ENCODE data around the gene KCNK6.
"Not testable (repeated sequence)": the region's sequence is repeated elsewhere in the genome, so short reads cannot be mapped to it uniquely, and the experiment has no call there.

KCNK6 gene

DNA sequence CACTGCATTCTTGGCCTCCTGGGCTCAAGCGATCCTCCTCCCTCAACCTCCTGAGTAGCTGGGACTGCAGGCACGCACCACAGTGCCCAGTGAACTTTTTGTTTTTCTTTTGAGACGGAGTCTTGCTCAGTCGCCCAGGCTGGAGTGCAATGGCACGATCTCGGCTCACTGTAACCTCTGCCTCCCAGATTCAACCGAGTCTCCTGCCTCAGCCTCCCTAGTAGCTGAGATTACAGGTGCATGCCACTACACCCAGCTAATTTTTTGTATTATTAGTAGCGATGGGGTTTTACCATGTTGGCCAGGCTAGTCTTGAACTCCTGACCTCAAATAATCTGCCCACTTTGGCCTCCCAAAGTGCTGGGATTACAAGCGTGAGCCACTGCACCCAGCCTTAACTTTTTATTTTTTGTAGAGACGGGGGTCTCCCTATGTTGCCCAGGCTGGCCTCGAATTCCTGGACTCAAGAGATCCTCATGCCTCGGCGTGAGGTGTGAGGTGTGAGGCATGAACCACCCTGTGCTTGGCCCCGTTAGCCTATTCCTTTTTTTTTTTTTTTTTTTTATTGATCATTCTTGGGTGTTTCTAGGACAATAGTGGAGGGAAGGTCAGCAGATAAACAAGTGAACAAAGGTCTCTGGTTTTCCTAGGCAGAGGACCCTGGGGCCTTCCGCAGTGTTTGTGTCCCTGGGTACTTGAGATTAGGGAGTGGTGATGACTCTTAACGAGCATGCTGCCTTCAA lies 43.5 kb downstream of the KCNK6 start:
- not testable (repeated sequence) for DNase-seq

GRCh38 chr19:38367041-38367440 lies 47.4 kb downstream of the KCNK6 start:
- no peak for DNase-seq

- DNase-seq, result no peak
Observed at GRCh38 chr19:38369584-38369983, 49.9 kb downstream of the KCNK6 start.

- DNase-seq, result no peak
Observed at GRCh38 chr19:38370299-38370698, 50.7 kb downstream of the KCNK6 start.

- DNase-seq, result no peak
Observed at GRCh38 chr19:38371081-38371480, 51.4 kb downstream of the KCNK6 start.

- DNase-seq, result no peak
Observed at GRCh38 chr19:38373907-38374331, 54.3 kb downstream of the KCNK6 start.

GRCh38 chr19:38374332-38375097 lies 54.9 kb downstream of the KCNK6 start, which contains the start of gene PSMD8:
Gene PSMD8 (plus strand): TSS chr19:38374571. CDS start chr19:38374602, 31 bp downstream.
- DNase-seq, result peak; percentile 100

GRCh38 chr19:38375098-38375493 lies 55.5 kb downstream of the KCNK6 start:
- no peak for DNase-seq

- DNase-seq, result no peak
Observed at GRCh38 chr19:38375748-38376147, 56.1 kb downstream of the KCNK6 start.

DNA sequence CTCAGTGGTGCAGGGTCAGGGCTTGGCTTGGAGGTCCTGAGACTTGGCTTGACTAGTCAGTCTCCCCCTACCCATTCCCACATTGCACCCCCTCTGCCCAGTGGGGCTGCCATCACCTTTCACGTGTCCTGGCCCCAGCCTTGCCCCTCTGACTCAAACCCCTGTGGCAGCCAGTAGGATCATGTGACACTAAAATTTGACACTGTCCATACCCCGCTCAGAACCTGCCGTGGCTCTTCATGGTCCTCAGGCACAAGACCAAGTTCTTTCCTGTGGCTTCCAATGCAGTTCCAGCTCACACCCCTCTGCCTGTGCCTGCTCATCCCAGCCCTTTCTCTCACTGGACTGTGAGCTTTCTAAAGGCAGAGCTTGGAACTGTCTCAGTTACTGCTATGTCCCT lies 56.9 kb downstream of the KCNK6 start:
- no peak for DNase-seq

DNA sequence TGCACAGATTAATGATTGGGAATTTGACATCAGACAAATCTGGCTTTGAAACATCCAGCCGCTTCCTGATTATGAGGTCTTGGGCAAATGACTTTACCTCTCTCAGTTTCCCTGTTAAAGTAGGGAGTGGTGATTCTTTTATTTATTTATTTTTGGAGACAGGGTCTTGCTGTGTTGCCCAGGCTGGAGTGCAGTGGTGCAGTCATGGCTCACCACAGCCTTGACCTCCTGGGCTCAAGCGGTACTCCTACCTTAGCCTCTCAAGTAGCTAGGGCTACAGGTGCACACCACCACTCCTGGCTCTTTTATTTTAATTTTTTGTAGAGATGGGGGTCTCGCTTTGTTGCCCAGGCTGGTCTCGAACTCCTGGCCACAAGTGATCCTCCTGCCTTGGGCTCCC lies 57.4 kb downstream of the KCNK6 start:
- no peak for DNase-seq

GRCh38 chr19:38378866-38379265 lies 59.2 kb downstream of the KCNK6 start:
- DNase-seq, result no peak

DNA sequence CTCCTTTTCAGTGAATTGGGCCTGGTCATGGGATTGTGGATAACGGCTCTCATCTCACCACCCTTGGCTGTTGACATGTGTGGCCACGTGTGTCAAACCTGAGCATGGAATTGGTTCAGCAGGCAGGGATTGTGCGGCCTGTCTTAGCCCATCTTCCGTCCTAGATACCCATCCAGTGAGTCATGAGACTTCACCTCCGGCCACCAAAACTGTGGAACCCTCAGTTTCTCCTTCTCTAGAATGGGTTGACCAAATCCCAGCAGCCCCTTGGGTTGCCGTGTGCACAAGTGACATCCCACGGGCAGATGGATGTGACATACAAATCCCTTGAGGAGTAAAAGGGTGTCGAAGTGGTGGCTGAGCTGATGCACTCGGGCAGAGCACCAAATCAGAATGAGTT lies 61.5 kb downstream of the KCNK6 start:
- DNase-seq, result no peak

Data from CD4-positive, alpha-beta T cell treated with Interleukin-17A for 1 hour (primary cell).